ENCODE data around the gene SH3RF1. TPM values are rescaled to one million over a fixed set of nuclear protein-coding genes. Genes with fewer than 3 reads are reported as not detected.

The SH3RF1 gene
- total and polyA plus RNA-seq, 10 of the 15 experiments (the other 5 are each of a cell fraction or from before 2014, with no cell fraction given): 4.5 to 22.5 (median 10.4) TPM

GRCh38 chr4:169167957-169168858 lies 102.5 kb downstream of the SH3RF1 start (continued):
- TF ChIP-seq NBN (IDR thresholded peaks at IDR 0.05) (peak; percentile 71), CEBPB (IDR thresholded peaks at IDR 0.05; ENCODE audit: borderline replicate concordance in 1 of 2, low read depth in 2 of 2, low read length in 2 of 2) (no peak), MTA2 (IDR thresholded peaks at IDR 0.05; ENCODE audit: low read depth) (peak; percentile 55; the same call in 1 of the 2 replicates)
- TF ChIP-seq, protein P1, sequence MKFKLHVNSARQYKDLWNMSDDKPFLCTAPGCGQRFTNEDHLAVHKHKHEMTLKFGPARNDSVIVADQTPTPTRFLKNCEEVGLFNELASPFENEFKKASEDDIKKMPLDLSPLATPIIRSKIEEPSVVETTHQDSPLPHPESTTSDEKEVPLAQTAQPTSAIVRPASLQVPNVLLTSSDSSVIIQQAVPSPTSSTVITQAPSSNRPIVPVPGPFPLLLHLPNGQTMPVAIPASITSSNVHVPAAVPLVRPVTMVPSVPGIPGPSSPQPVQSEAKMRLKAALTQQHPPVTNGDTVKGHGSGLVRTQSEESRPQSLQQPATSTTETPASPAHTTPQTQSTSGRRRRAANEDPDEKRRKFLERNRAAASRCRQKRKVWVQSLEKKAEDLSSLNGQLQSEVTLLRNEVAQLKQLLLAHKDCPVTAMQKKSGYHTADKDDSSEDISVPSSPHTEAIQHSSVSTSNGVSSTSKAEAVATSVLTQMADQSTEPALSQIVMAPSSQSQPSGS (IDR thresholded peaks at IDR 0.05; ENCODE audit: low read length): peak; percentile 39; the same call in 1 of the 2 replicates

DNA sequence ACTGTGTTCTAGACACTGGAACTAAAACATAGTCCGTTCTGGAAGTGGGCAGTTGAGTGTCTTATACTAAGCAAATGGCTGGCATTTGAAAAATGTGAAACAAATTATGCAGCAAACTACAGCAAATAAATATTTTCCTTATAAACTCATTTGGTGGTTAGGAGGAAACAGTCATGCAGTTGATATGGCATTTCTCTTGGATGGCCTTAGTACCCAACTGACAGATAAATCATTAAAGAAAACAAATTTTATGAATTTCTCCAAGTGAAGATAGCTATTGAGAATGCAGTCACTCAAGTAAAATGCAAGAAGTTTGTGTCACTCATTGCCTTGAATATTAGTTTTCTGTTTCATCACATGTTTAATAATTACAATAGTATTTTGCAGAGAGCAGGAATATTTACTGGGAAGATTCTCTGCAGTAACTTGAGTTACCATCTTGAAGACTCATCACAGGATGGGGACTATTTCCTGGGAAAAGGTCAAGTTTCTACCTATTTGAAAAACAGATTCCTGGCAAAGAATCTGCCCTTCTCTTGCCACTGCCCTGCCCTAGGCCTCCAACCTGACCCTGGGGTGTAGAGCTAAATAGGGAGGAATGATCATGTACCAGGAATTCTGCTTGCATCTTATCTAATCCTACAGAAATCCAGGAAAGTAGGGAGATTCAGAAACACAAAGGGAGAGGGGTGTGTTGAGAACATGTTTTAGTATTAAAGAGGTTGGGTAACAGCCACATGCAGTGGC lies 105.9 kb downstream of the SH3RF1 start:
- WGBS (ENCODE audit: insufficient coverage, insufficient replicate concordance, low lambda C conversion rate, missing lambda C conversion rate): 100% methylated on average over 1 of the region's 1 CpG
- Histone ChIP-seq H3K36me3 (ENCODE audit: control insufficient read depth in 2 of 2, insufficient read depth in 2 of 2, low read length in 1 of 2) (no peaks in the 10 kb centered on the region; a peak in 2 of 4 replicates), H3K4me3 (no peak overlapping the region), H2AFZ (ENCODE audit: control insufficient read depth, low read depth, low read length) (no peak overlapping the region), H3K27me3 (replicated peaks in 1 of 2; ENCODE audit: control insufficient read depth in 2 of 2, insufficient read depth in 2 of 2, low read length in 1 of 2) (no peaks in the 10 kb centered on the region), H3K9me3 (replicated peaks; ENCODE audit: control insufficient read depth, insufficient read depth, low read length) (no peaks in the 10 kb centered on the region), H3K27ac (ENCODE audit: control insufficient read depth, insufficient read depth) (no peak overlapping the region), H3K79me2 (ENCODE audit: control insufficient read depth, insufficient read depth, low read length) (peaks cover 16% of the 10 kb centered on the region), H4K20me1 (ENCODE audit: control insufficient read depth, insufficient read depth) (no peaks in the 10 kb centered on the region), H3K9ac (ENCODE audit: control insufficient read depth, insufficient read depth, low read length) (no peak overlapping the region), H3K4me1 (ENCODE audit: control insufficient read depth, insufficient read depth, low read length) (peaks cover 5% of the 10 kb centered on the region; the same call in 1 of the 2 replicates), H3K4me2 (ENCODE audit: control insufficient read depth, insufficient read depth) (no peak overlapping the region)
- DNase-seq (ENCODE audit: low read depth, low spot score) (no peak), FAIRE-seq (no peak), ATAC-seq (no peak)
- in situ Hi-C loops (cut with MboI) (no loop called here), intact Hi-C loops (cut with micrococcal nuclease; ENCODE audit: unreplicated experiment) (no loop called here)
- POLR2A ChIA-PET: no interaction called here
- BruUV-seq (replicated peaks): no TSS peak
- RAD21 ChIA-PET (ENCODE audit: unreplicated experiment): no interaction called here
- CTCF ChIA-PET: no interaction called here
- SMC1A ChIA-PET (ENCODE audit: uncharacterized antibody, unreplicated experiment): no interaction called here
- no peak for TF ChIP-seq SRF (IDR thresholded peaks at IDR 0.05; ENCODE audit: low read depth in 2 of 2, low read length in 2 of 2)
- no peak for TF ChIP-seq MLLT1 (IDR thresholded peaks at IDR 0.05)
- no peak for TF ChIP-seq MEF2B (IDR thresholded peaks at IDR 0.05; ENCODE audit: partially characterized antibody, poor library complexity, severe bottlenecking)
- no peak for TF ChIP-seq FOXK2 (IDR thresholded peaks at IDR 0.05)
- TF ChIP-seq ZNF687 (IDR thresholded peaks at IDR 0.05): no peak
- TF ChIP-seq, protein P2, sequence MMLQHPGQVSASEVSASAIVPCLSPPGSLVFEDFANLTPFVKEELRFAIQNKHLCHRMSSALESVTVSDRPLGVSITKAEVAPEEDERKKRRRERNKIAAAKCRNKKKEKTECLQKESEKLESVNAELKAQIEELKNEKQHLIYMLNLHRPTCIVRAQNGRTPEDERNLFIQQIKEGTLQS (IDR thresholded peaks at IDR 0.05; ENCODE audit: borderline replicate concordance, extremely low read depth, low read depth, low read length): no peak
- TF ChIP-seq CHD1 (IDR thresholded peaks at IDR 0.05; ENCODE audit: low read depth, low read length): no peak
- TF ChIP-seq RCOR1 (conservative IDR thresholded peaks at IDR 0.05; ENCODE audit: low read depth, low read length): no peak

Measured in GM12878 (cell line).